ENCODE results near the gene C19orf67. TPM values are rescaled to one million over a fixed set of nuclear protein-coding genes. Genes with fewer than 3 reads are reported as not detected.
A peak's percentile ranks its signal among the peaks of the same experiment; 100 is the strongest.

C19orf67 gene
- total RNA-seq, 1 donor from 2014 or later, result not detected

DNA sequence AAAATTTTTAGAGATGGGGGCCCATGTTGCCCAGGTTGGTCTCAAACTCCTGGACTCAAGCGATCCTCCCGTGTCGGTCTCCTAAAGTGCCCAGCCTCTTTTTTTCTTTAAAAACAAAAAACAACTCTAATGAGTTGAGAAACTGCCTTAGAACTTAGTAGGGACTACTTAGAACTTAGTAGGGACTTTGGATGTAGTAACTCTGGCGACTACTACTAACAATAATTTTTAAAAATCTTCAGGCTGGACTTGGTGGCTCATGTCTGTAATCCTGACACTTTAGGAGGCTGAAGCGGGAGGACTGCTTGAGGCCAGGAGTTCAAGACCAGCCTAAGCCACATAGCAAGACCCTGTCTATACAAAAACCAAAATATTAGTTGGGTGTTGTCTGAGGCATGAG, 515 bp upstream of the C19orf67 start:
- no peak for DNase-seq (ENCODE audit: low read depth)

- DNase-seq (ENCODE audit: low read depth), result no peak
These were observed 3.0 kb downstream of the C19orf67 start for GRCh38 chr19:14082675-14082960.

- DNase-seq (ENCODE audit: low read depth), result peak; percentile 81
These were observed 3.5 kb downstream of the C19orf67 start for GRCh38 chr19:14081797-14082674.

DNA sequence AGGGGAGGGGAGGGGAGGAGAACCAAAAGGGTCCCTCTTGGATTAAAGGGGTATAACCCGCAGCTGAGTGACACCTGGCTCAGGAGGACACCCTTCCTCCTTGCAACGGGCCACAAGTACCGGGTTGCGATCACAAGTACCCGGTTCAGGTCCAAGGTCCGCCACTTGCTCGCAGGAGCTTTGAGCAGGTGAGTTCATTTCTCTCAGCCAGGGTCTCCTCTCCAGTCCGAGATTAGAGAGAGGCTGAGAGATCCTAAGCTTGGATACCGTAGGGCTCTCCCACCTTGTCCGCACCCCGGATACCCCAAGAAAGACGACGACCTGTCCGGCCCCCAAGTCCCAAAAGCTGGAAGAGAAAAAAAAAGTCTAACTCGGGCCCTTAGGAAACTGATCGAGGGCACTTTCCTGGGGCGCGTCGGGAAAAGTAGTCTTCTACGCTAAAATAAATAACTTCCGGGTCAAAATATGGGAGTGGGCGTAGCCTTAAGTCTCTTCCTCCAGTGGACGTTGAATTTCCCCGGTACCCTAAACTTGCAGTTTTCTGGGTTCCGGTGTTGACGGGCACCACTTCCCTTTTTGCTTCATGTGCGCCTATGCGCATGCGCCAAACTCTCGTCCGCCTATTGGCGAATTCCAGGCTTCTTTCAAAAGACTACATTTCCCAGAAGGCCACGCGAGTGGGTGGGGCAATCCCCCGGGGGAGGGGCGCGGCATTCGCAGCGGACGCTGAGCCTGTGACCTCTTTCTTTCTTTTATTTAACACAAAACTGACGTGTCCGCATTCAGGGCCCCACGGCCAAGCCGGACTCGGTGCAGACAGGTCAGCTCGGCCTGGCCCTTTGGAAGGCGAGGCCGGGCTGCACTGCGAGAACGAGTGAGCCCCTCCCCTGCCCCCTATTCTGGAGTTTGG, 4.4 kb downstream of the C19orf67 start:
- peak; percentile 100 for DNase-seq (ENCODE audit: low read depth)

DNA sequence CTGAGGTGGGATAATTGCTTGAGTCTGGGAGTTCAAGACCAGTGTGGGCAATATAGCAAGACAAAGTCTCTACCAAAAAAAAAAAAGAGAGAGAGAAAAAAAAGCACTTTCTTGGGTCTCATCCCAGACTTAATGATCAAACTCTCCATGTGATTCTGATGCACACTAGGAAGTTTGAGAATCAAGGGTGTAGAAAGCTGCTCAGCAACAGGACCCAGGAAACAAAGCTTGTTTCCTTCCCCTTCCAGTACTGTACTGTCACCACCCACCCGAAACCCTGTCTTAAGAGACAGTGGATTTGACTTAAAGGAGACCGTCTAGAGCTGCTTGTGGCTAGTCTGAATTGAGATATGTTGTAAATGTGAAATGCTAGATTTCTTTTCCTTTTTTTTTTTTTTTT, 7.2 kb downstream of the C19orf67 start:
- DNase-seq (ENCODE audit: low read depth), result no peak

DNA sequence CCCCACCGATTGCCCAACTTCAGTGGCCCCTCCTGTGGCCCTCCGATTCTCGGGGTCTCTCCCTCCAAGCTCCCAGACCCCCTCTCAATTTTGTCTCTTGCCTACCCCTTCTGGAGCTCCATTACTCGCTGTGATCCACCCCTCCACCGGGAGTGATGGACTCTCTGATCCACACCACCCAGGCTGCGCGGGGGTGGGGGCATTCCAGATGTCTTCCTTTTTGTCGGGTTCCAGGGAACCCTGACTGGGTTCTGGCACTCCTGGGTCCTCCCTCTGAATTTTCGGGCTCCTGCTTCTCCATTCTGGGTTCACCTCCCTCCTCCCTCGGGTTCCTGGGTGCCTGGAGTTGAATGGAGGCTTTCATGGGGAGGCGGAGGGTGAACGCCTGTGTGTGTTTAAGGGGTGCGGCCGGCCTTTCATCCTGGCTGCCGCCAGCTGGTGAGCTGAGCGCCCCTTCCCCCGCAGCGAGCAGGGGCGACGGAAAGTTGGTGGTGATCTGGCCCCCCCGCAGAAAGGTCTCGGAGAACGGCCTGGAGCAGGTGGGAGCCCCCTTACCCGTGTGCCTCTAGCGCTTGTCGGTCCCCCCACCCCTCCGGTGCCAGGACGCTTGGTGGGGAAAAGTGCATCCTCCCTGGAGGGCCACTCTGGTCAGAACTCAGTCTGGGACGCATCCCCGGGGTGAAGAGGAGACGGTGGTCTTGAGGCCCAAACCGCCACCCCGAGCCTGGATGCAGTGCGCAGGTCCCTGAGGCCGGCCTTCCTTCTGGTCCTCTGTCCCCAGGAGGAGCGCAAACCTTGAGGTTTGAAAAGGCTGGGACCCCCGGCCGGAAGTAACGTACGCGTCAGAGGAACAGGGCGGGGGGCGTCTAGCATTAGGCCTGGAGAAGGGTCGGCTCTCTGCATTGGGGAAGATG, 11.4 kb downstream of the C19orf67 start:
- peak; percentile 30 for DNase-seq (ENCODE audit: low read depth)

GRCh38 chr19:14073261-14073924, 12.2 kb downstream of the C19orf67 start:
- peak; percentile 65 for DNase-seq (ENCODE audit: low read depth)

GRCh38 chr19:14072535-14073260, 12.9 kb downstream of the C19orf67 start, which contains the start of gene MISP3:
TSS of gene MISP3 (plus strand) at chr19:14072786. CDS start at chr19:14073310, 524 bp downstream.
- DNase-seq (ENCODE audit: low read depth), result no peak

DNA sequence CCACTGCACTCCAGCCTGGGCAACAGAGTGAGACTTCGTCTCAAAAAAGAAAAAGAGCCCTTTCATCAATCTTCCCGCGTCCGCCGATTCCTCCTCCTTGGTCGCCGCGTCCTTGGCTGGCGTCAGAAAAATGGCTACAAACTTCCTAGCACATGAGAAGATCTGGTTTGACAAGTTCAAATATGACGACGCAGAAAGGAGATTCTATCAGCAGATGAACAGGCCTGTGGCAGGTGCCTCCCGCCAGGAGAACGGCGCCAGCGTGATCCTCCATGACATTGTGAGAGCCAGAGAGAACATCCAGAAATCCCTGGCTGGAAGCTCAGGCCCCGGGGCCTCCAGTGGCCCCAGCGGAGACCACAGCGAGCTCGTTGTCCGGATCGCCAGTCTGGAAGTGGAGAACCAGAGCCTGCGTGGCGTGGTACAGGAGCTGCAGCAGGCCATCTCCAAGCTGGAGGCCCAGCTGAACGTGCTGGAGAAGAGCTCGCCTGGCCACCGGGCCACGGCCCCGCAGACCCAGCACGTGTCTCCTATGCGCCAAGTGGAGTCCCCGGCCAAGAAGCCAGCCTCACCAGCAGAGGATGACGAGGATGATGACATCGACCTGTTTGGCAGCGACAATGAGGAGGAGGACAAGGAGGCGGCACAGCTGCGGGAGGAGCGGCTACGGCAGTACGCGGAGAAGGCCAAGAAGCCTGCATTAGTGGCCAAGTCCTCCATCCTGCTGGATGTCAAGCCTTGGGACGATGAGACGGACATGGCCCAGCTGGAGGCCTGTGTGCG, 15.1 kb downstream of the C19orf67 start:
- DNase-seq (ENCODE audit: low read depth), result no peak

- DNase-seq (ENCODE audit: low read depth), result no peak
These were observed 19.4 kb downstream of the C19orf67 start for GRCh38 chr19:14066134-14066533.

GRCh38 chr19:14063105-14063504, 22.5 kb downstream of the C19orf67 start:
- DNase-seq (ENCODE audit: low read depth), result no peak

DNA sequence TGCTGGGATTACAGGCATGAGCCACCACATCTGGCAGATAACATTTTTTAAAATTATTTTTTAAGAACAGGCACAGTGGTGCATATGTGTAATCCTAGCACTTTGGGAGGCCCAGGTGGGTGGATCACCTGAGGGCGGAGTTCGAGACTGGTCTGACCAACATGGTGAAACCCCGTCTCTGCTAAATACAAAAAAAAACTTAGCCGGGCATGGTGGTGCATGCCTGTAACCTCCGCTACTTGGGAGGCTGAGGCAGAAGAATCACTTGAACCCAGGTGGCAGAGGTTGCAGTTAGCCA, 23.1 kb downstream of the C19orf67 start:
- DNase-seq (ENCODE audit: low read depth), result no peak

- no peak for DNase-seq (ENCODE audit: low read depth)
These were observed 23.6 kb downstream of the C19orf67 start, which contains the start of gene PALM3 for GRCh38 chr19:14061751-14062557. TSS of gene PALM3 (minus strand) at chr19:14062076. CDS start at chr19:14061980, 96 bp downstream.

GRCh38 chr19:14061081-14061749, 24.4 kb downstream of the C19orf67 start:
- no peak for DNase-seq (ENCODE audit: low read depth)

DNA sequence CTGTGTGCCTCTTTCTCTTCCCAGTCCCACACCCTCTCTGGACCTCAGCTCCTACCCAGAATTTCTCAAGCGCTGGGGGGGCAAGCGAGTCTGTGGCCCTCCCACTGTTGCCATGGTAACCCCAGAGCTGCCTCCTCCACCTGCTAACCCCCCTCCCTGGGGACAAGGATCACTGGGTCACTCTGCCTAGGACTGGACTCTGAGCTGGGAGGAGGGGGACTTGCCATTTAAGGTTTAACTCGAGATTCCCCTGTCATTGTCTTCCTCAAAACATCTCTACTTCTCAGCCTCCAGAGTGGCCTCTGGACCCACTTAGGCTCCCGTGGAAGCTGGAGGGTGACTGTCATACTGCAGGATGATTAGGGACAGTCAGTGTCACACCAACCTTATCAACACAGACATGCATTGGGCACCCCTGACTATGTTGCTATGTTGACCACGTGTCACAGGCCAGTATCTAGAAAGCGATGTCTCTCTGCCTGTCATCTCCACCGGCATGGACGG, 25.9 kb downstream of the C19orf67 start:
- DNase-seq (ENCODE audit: low read depth), result no peak

- DNase-seq (ENCODE audit: low read depth), result no peak
These were observed 26.5 kb downstream of the C19orf67 start for GRCh38 chr19:14059093-14059480.
